ENCODE measurements around the gene NME4. TPM values are rescaled to one million over a fixed set of nuclear protein-coding genes. Genes with fewer than 3 reads are reported as not detected.
"Not testable (repeated sequence)": the region's sequence is repeated elsewhere in the genome, so short reads cannot be mapped to it uniquely, and the experiment has no call there.

Gene NME4
- total RNA-seq, 2 experiments from 2014 or later, result 16.6 to 17.7 TPM

- POLR2A ChIA-PET, CTCF ChIA-PET: not testable (repeated sequence)
Measured at GRCh38 chr16:387761-388666, 9.0 kb upstream of the NME4 start.

GRCh38 chr16:389352-389751 lies 7.6 kb upstream of the NME4 start:
- ChIA-PET POLR2A (no interaction called here), CTCF (no interaction called here)

GRCh38 chr16:391885-392335 lies 5.1 kb upstream of the NME4 start:
- POLR2A ChIA-PET, result interaction anchor here (0.7 to 1.4 kb wide), 4 partner anchors 8 to 348 kb away, joined by 3 to 4 read pairs (median 3); partner anchors contain the start of genes CAPN15 and RAB11FIP3
- CTCF ChIA-PET, result interaction anchor here (0.7 to 1.9 kb wide), 11 partner anchors 9 to 905 kb away, joined by 3 to 6 read pairs (median 4); partner anchors contain the start of genes DECR2 and RAB11FIP3

- CTCF ChIA-PET, result interaction anchor here (0.7 to 1.9 kb wide), 10 partner anchors 8 to 904 kb away, joined by 3 to 6 read pairs (median 4); partner anchors contain the start of genes DECR2 and RAB11FIP3
- POLR2A ChIA-PET, result interaction anchor here (0.7 to 1.4 kb wide), 3 partner anchors 9 to 347 kb away, joined by 3 to 4 read pairs (median 3); partner anchors contain the start of gene CAPN15
Measured at GRCh38 chr16:392450-393030, 4.5 kb upstream of the NME4 start.

- ChIA-PET CTCF (interaction anchor here (0.6 kb wide), 1 partner anchor 91 kb away, joined by 3 read pairs; no protein-coding TSS in a partner anchor), POLR2A (no interaction called here)
Measured at GRCh38 chr16:396199-396598, 800 bp upstream of the NME4 start.

- ChIA-PET POLR2A (no interaction called here), CTCF (interaction anchor here (0.6 kb wide), 1 partner anchor 91 kb away, joined by 3 read pairs; no protein-coding TSS in a partner anchor)
Measured at GRCh38 chr16:396605-397004, 394 bp upstream of the NME4 start.

- ChIA-PET CTCF (no interaction called here), POLR2A (interaction anchor here (1.0 kb wide), 1 partner anchor 27 kb away, joined by 3 read pairs; the partner anchor contains the start of gene RAB11FIP3)
Measured at GRCh38 chr16:397736-398332, 835 bp downstream of the NME4 start.

- CTCF ChIA-PET, result no interaction called here
- POLR2A ChIA-PET, result interaction anchor here (1.0 kb wide), 1 partner anchor 26 kb away, joined by 3 read pairs; the partner anchor contains the start of gene RAB11FIP3
Measured at GRCh38 chr16:398561-399339, 1.8 kb downstream of the NME4 start.

GRCh38 chr16:399340-400019 lies 2.5 kb downstream of the NME4 start:
- ChIA-PET CTCF (interaction anchor here (1.8 to 2.1 kb wide), 2 partner anchors 9 to 282 kb away, joined by 3 to 4 read pairs; no protein-coding TSS in a partner anchor), POLR2A (no interaction called here)

GRCh38 chr16:400061-400591 lies 3.1 kb downstream of the NME4 start:
- CTCF ChIA-PET, result interaction anchor here (1.2 to 2.1 kb wide), 3 partner anchors 8 to 283 kb away, joined by 3 to 5 read pairs (median 4); no protein-coding TSS in a partner anchor
- POLR2A ChIA-PET, result no interaction called here

GRCh38 chr16:401468-402348 lies 4.7 kb downstream of the NME4 start, which contains the start of gene DECR2:
TSS of gene DECR2 (plus strand) at chr16:401885. CDS start at chr16:401964, 79 bp downstream.
- ChIA-PET POLR2A (interaction anchor here (0.8 to 1.1 kb wide), 2 partner anchors 25 to 124 kb away, joined by 3 read pairs; no protein-coding TSS in a partner anchor), CTCF (interaction anchor here (0.6 to 2.1 kb wide), 6 partner anchors 9 to 284 kb away, joined by 3 to 5 read pairs (median 4); partner anchors contain the start of gene RAB11FIP3)

GRCh38 chr16:404971-405486 lies 8.0 kb downstream of the NME4 start:
- CTCF ChIA-PET, result interaction anchor here (1.1 kb wide), 1 partner anchor 22 kb away, joined by 3 read pairs; no protein-coding TSS in a partner anchor

GRCh38 chr16:405548-406506 lies 8.8 kb downstream of the NME4 start:
- ChIA-PET CTCF (interaction anchor here (1.1 kb wide), 1 partner anchor 22 kb away, joined by 3 read pairs; no protein-coding TSS in a partner anchor), POLR2A (no interaction called here)

More at GRCh38 chr16:404971-405486, 8.0 kb downstream of the NME4 start:
- POLR2A ChIA-PET, result no interaction called here

GRCh38 chr16:407253-407652 lies 10.3 kb downstream of the NME4 start:
- ChIA-PET POLR2A (interaction anchor here (0.6 kb wide), 1 partner anchor 21 kb away, joined by 3 read pairs; no protein-coding TSS in a partner anchor), CTCF (no interaction called here)

GRCh38 chr16:410516-411178 lies 13.6 kb downstream of the NME4 start:
- ChIA-PET CTCF (no interaction called here), POLR2A (no interaction called here)
